ENCODE measurements around the gene ATP11A.

Gene ATP11A

GRCh38 chr13:112689303-112690245 lies at the start of gene ATP11A:
TSS of gene ATP11A (plus strand) at chr13:112690038. CDS start at chr13:112690417, 379 bp downstream.
- DNase-seq (ENCODE audit: low read depth), result peak; percentile 71
- peak within 1 kb of the TSS; percentile 82 for H3K4me3 ChIP-seq (ENCODE audit: low read depth, low read length)

GRCh38 chr13:112641456-112642089 lies 48.3 kb upstream of the ATP11A start:
- no peak overlapping the region for H3K4me3 ChIP-seq (ENCODE audit: low read depth, low read length)
- DNase-seq (ENCODE audit: low read depth), result no peak

GRCh38 chr13:112642090-112642460 lies 47.8 kb upstream of the ATP11A start:
- no peak overlapping the region for H3K4me3 ChIP-seq (ENCODE audit: low read depth, low read length)
- no peak for DNase-seq (ENCODE audit: low read depth)

- no peak overlapping the region for H3K4me3 ChIP-seq (ENCODE audit: low read depth, low read length)
- no peak for DNase-seq (ENCODE audit: low read depth)
These were observed 45.9 kb upstream of the ATP11A start for GRCh38 chr13:112643759-112644459.

- no peak overlapping the region for H3K4me3 ChIP-seq (ENCODE audit: low read depth, low read length)
- DNase-seq (ENCODE audit: low read depth), result no peak
These were observed 44.4 kb upstream of the ATP11A start for GRCh38 chr13:112645327-112645914.

- DNase-seq (ENCODE audit: low read depth), result no peak
- H3K4me3 ChIP-seq (ENCODE audit: low read depth, low read length), result no peak overlapping the region
These were observed 42.6 kb upstream of the ATP11A start for GRCh38 chr13:112647256-112647655.

GRCh38 chr13:112648101-112648500 lies 41.7 kb upstream of the ATP11A start:
- DNase-seq (ENCODE audit: low read depth), result no peak
- no peak overlapping the region for H3K4me3 ChIP-seq (ENCODE audit: low read depth, low read length)

GRCh38 chr13:112648966-112649690 lies 40.7 kb upstream of the ATP11A start:
- H3K4me3 ChIP-seq (ENCODE audit: low read depth, low read length), result no peak overlapping the region
- no peak for DNase-seq (ENCODE audit: low read depth)

GRCh38 chr13:112651311-112651710 lies 38.5 kb upstream of the ATP11A start:
- DNase-seq (ENCODE audit: low read depth), result no peak
- no peak overlapping the region for H3K4me3 ChIP-seq (ENCODE audit: low read depth, low read length)

GRCh38 chr13:112651750-112652511 lies 37.9 kb upstream of the ATP11A start:
- H3K4me3 ChIP-seq (ENCODE audit: low read depth, low read length), result no peak overlapping the region
- no peak for DNase-seq (ENCODE audit: low read depth)

- no peak overlapping the region for H3K4me3 ChIP-seq (ENCODE audit: low read depth, low read length)
These were observed 37.2 kb upstream of the ATP11A start for GRCh38 chr13:112652512-112653070.

GRCh38 chr13:112653071-112653470 lies 36.8 kb upstream of the ATP11A start:
- no peak overlapping the region for H3K4me3 ChIP-seq (ENCODE audit: low read depth, low read length)
- no peak for DNase-seq (ENCODE audit: low read depth)

More at GRCh38 chr13:112652512-112653070, 37.2 kb upstream of the ATP11A start:
- DNase-seq (ENCODE audit: low read depth), result no peak

GRCh38 chr13:112655913-112656312 lies 33.9 kb upstream of the ATP11A start:
- no peak for DNase-seq (ENCODE audit: low read depth)
- no peak overlapping the region for H3K4me3 ChIP-seq (ENCODE audit: low read depth, low read length)

GRCh38 chr13:112657850-112658445 lies 31.9 kb upstream of the ATP11A start:
- H3K4me3 ChIP-seq (ENCODE audit: low read depth, low read length), result no peak overlapping the region
- peak; percentile 35 for DNase-seq (ENCODE audit: low read depth)

GRCh38 chr13:112658808-112659207 lies 31.0 kb upstream of the ATP11A start:
- no peak overlapping the region for H3K4me3 ChIP-seq (ENCODE audit: low read depth, low read length)
- no peak for DNase-seq (ENCODE audit: low read depth)

GRCh38 chr13:112661291-112661690 lies 28.5 kb upstream of the ATP11A start:
- no peak overlapping the region for H3K4me3 ChIP-seq (ENCODE audit: low read depth, low read length)
- DNase-seq (ENCODE audit: low read depth), result no peak

GRCh38 chr13:112664501-112665203 lies 25.2 kb upstream of the ATP11A start:
- DNase-seq (ENCODE audit: low read depth), result no peak
- H3K4me3 ChIP-seq (ENCODE audit: low read depth, low read length), result no peak overlapping the region
